Measurements from ENCODE around the gene PIM3. TPM values are rescaled to one million over a fixed set of nuclear protein-coding genes. Genes with fewer than 3 reads are reported as not detected.

The PIM3 gene
- total RNA-seq, 1 experiment from 2014 or later = 58.2 TPM

- no TSS peak for BruUV-seq (replicated peaks)
- H3K27ac ChIP-seq (ENCODE audit: low read length) = no peak overlapping the region
Measured at GRCh38 chr22:49957826-49958365, 2.7 kb upstream of the PIM3 start.

GRCh38 chr22:49958366-49958921 lies 2.1 kb upstream of the PIM3 start:
- Histone ChIP-seq H3K27ac (ENCODE audit: low read length) (peak overlapping the region; percentile 94), H3K4me3 (ENCODE audit: low read depth in 2 of 2, low read length in 2 of 2) (no peak overlapping the region), H3K36me3 (ENCODE audit: control insufficient read depth, insufficient read depth, low read length) (no peaks in the 10 kb centered on the region; the same call in 1 of the 2 replicates), H3K9me3 (ENCODE audit: control insufficient read depth, insufficient read depth, low read depth, low read length) (no peaks in the 10 kb centered on the region), H3K27me3 (ENCODE audit: control insufficient read depth, insufficient read depth, low read length) (no peaks in the 10 kb centered on the region), H3K4me1 (ENCODE audit: control insufficient read depth, insufficient read depth, low read length) (peaks cover 35% of the 10 kb centered on the region)
- no peak for TF ChIP-seq POLR2AphosphoS5 (IDR thresholded peaks at IDR 0.05; ENCODE audit: low read depth, low read length)
- no peak for TF ChIP-seq SIN3A (IDR thresholded peaks at IDR 0.05; ENCODE audit: borderline replicate concordance, insufficient read depth, low read depth, low read length)
- no peak for TF ChIP-seq TCF7L2 (IDR thresholded peaks at IDR 0.05; ENCODE audit: low read depth, low read length)
- TF ChIP-seq, protein P1, sequence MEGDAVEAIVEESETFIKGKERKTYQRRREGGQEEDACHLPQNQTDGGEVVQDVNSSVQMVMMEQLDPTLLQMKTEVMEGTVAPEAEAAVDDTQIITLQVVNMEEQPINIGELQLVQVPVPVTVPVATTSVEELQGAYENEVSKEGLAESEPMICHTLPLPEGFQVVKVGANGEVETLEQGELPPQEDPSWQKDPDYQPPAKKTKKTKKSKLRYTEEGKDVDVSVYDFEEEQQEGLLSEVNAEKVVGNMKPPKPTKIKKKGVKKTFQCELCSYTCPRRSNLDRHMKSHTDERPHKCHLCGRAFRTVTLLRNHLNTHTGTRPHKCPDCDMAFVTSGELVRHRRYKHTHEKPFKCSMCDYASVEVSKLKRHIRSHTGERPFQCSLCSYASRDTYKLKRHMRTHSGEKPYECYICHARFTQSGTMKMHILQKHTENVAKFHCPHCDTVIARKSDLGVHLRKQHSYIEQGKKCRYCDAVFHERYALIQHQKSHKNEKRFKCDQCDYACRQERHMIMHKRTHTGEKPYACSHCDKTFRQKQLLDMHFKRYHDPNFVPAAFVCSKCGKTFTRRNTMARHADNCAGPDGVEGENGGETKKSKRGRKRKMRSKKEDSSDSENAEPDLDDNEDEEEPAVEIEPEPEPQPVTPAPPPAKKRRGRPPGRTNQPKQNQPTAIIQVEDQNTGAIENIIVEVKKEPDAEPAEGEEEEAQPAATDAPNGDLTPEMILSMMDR (IDR thresholded peaks at IDR 0.05) = no peak
- TF ChIP-seq, protein P2, sequence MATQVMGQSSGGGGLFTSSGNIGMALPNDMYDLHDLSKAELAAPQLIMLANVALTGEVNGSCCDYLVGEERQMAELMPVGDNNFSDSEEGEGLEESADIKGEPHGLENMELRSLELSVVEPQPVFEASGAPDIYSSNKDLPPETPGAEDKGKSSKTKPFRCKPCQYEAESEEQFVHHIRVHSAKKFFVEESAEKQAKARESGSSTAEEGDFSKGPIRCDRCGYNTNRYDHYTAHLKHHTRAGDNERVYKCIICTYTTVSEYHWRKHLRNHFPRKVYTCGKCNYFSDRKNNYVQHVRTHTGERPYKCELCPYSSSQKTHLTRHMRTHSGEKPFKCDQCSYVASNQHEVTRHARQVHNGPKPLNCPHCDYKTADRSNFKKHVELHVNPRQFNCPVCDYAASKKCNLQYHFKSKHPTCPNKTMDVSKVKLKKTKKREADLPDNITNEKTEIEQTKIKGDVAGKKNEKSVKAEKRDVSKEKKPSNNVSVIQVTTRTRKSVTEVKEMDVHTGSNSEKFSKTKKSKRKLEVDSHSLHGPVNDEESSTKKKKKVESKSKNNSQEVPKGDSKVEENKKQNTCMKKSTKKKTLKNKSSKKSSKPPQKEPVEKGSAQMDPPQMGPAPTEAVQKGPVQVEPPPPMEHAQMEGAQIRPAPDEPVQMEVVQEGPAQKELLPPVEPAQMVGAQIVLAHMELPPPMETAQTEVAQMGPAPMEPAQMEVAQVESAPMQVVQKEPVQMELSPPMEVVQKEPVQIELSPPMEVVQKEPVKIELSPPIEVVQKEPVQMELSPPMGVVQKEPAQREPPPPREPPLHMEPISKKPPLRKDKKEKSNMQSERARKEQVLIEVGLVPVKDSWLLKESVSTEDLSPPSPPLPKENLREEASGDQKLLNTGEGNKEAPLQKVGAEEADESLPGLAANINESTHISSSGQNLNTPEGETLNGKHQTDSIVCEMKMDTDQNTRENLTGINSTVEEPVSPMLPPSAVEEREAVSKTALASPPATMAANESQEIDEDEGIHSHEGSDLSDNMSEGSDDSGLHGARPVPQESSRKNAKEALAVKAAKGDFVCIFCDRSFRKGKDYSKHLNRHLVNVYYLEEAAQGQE (IDR thresholded peaks at IDR 0.05; ENCODE audit: insufficient read depth in 1 of 2, low read depth in 2 of 2, low read length in 1 of 2) = no peak
- ATAC-seq (no peak), DNase-seq (ENCODE audit: low read depth, low spot score) (no peak)
- intact Hi-C loops (cut with micrococcal nuclease; ENCODE audit: unreplicated experiment) (no loop called here), in situ Hi-C loops (cut with HindIII; ENCODE audit: low pct_unique_long_range_greater_than_20kb, low sequenced_read_pairs) (no loop called here)
- POLR2A ChIA-PET = no interaction called here
- no TSS peak for BruUV-seq (replicated peaks)
- CTCF ChIA-PET = no interaction called here

More at GRCh38 chr22:49957826-49958365, 2.7 kb upstream of the PIM3 start:
- no peak for DNase-seq (ENCODE audit: low read depth, low spot score)
- Histone ChIP-seq H3K4me3 (ENCODE audit: low read depth in 2 of 2, low read length in 2 of 2) (no peak overlapping the region), H3K27me3 (ENCODE audit: control insufficient read depth, insufficient read depth, low read length) (no peaks in the 10 kb centered on the region), H3K4me1 (ENCODE audit: control insufficient read depth, insufficient read depth, low read length) (peaks cover 40% of the 10 kb centered on the region), H3K36me3 (ENCODE audit: control insufficient read depth, insufficient read depth, low read length) (no peaks in the 10 kb centered on the region; the same call in 1 of the 2 replicates), H3K9me3 (ENCODE audit: control insufficient read depth, insufficient read depth, low read depth, low read length) (no peaks in the 10 kb centered on the region)
- ChIA-PET POLR2A (interaction anchor here (0.5 kb wide), 1 partner anchor 22 kb away, joined by 9 read pairs; no protein-coding TSS in a partner anchor), CTCF (no interaction called here)
- TF ChIP-seq, protein P1 (IDR thresholded peaks at IDR 0.05) = no peak
- TF ChIP-seq, protein P2 (IDR thresholded peaks at IDR 0.05; ENCODE audit: insufficient read depth in 1 of 2, low read depth in 2 of 2, low read length in 1 of 2) = no peak
- TF ChIP-seq SIN3A (IDR thresholded peaks at IDR 0.05; ENCODE audit: borderline replicate concordance, insufficient read depth, low read depth, low read length) = no peak
- in situ Hi-C loops (cut with HindIII; ENCODE audit: low pct_unique_long_range_greater_than_20kb, low sequenced_read_pairs) (no loop called here), intact Hi-C loops (cut with micrococcal nuclease; ENCODE audit: unreplicated experiment) (no loop called here)
- ATAC-seq = no peak
